ENCODE measurements around the gene METTL1.

The METTL1 gene

DNA sequence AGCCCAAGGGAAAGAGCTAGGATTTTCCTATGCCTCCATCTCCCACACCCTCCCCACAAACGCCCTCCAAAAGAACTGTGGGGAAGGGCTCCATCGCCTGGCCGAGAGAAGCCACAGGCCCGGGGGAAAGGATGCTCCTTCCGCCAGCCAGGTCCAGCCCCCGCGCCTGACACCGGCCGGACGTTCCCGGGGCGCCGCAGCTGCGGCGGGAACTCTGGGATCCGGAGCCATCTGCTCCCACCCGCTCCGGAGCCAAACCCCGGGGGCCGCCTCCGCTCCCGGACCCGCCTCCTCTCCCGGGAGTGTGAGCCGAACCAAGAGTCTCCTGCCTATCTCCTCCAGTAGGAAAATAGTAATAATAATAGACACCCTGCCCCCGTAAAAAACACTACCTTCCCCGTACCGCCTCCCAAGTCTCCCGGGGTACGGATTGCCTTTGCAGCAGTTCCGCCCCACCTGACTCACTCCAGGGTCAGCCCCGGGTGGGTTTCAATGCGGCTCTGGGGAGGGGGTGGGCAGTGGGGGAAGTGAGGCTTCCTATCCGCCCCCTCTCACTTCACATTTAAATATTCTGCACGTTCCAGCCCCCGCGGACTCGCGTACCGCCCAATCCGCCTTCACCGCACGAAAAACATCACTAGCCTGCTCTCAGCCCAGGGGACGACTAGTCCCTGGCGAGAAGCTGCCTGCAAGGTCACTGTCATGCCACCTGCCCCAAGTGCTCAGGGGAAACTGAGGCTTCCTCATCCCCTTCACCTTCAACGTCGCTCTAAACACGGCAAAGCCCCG lies 35.8 kb downstream of the METTL1 start:
- no peak for DNase-seq

DNA sequence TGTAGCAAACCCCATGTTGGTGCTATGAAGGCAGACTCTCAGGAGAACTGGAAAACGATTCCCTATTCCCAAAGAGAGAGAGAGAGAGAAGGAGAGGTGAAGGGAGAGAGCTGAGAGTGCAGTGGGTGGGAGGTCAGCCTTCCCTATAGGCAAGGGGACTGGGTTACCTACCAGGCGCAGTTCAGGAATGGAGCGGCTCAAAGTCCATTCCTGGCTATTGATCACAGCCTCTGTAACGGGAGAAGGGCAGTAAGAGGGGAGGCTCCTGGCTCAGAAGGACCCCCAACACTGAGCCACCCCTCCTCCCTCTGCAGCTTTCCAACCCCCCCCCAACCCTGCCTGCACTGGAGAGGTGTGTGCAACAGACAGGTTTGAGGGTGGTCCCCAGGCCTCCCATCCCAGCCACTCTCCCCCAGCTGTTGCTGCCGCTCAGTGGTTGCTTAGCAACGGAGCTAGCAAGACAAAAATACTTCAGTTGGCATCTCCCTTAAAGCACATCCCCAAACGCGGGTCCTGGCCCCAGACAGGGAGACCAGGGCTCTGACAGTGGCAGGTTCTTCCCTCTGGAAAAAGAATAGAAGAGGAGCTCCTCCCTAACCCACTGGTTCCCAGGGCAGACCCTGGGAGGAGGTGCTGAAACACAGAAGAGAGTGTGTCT lies 36.6 kb downstream of the METTL1 start:
- peak; percentile 15 for DNase-seq

DNA sequence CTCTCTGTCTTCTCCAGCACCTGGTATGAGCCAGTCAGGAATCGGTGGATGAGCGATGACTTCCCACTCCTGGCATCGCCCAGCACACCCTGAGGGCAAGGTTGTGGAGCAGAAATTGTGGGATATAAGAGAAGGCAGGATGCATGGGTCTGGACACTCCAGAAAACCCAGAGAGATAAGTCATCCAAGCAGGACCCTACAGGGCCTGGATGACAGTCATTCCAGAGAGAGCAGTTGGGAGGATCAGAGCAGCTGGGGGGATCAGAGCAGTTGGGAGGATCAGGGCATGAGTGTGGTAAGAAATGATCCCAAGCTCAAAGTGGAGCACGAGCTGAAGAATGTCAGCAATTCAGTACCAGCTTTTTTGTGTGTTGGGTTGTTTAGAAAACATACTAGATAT lies 37.3 kb downstream of the METTL1 start:
- no peak for DNase-seq

GRCh38 chr12:57733928-57734327 lies 38.0 kb downstream of the METTL1 start:
- no peak for DNase-seq

DNA sequence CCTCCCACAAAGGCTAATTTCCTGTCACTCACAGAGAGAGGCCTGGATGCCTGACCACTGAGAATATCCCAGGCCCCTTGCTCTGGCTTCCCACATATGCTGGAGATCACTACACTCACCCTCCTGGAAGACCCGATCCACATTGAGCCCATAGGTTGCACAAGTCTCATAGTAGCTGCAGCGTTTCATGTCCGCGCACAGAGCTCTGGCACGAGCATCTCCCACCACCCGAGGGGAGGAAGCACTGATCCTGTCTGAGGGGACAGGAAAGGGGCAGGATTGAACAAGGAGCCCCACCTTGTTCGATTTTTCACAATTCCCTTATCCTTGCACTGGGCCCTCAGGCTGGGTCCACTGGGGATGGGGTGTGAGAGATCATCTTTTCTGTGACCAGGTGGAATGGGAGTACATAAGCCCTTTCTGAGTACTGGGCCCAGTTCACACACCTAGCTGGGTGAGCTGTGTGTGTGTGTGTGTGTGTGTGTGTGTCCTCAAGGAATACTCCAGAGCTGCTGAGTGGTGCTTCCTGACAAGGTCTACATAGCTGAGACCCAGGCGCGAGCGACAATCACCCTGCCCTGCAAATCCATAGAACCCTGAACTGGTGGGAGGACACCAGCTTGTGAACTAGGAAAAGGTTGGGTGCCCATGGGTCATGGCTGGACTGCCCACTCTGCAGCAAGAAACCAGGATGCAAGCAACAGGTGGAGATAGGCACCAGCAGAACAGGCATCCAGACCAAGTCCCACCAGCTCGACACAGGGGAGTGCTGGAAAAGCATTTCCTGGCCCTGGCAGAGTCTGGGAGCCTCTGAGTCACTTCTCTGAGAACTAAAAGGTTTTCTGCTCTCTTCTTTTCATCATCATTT lies 38.9 kb downstream of the METTL1 start:
- no peak for DNase-seq

DNA sequence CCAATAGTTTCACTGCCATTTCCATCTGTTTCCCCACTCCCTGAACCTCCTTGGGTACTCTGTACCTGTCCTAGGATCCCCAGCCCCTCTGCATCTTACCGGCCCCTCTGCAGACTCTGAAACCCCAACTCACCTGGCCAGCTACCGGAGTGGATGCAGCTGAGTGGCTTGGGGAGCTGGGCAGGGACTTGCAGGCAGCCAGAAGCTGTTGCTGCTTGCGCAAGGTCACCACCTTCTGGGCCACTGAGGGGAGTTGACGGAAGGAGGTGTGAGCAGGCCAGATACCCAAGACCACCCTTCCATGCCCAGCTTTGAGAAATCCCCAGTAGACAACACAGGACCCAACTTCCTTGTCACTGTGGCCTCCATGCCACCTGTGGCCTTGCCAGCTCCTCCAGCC lies 39.6 kb downstream of the METTL1 start:
- no peak for DNase-seq

- DNase-seq: no peak
Measured at GRCh38 chr12:57731411-57732080, 40.4 kb downstream of the METTL1 start.

DNA sequence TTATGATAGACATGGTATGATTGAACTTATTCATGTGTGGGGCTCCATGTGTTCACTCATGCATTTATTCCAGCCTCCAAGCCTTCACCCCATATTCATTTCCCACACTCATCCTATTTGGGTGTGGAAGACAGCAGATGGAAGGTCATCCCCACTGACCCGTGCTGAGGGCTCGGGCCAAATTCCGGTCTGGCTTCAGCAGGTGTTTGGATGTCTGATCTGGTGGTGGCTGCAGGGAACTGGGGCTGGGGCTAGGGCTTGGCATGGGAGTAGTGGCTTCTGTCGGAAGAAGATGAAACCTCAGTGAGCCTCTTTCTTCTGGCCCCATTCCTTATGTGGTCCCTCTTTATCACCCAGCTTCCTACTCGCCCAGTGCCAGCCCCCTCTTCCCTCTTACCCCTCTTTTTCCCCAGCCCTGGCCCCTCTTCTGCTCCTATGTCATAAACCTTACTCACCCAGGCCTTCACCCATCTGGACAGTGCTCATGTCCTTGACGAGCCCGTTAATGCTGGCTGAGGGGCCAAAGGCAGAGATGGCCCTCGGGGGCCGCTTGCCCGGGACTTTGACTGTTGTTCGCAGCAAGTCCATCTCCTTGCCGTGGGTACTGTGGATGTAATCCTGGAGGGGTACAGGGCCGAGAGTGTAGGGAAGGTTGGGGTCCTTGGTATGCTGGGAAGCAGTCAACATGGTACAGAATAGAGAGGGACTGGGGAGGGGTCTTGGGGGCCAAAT lies 41.4 kb downstream of the METTL1 start:
- no peak for DNase-seq

GRCh38 chr12:57729321-57729844 lies 42.5 kb downstream of the METTL1 start:
- no peak for DNase-seq

DNA sequence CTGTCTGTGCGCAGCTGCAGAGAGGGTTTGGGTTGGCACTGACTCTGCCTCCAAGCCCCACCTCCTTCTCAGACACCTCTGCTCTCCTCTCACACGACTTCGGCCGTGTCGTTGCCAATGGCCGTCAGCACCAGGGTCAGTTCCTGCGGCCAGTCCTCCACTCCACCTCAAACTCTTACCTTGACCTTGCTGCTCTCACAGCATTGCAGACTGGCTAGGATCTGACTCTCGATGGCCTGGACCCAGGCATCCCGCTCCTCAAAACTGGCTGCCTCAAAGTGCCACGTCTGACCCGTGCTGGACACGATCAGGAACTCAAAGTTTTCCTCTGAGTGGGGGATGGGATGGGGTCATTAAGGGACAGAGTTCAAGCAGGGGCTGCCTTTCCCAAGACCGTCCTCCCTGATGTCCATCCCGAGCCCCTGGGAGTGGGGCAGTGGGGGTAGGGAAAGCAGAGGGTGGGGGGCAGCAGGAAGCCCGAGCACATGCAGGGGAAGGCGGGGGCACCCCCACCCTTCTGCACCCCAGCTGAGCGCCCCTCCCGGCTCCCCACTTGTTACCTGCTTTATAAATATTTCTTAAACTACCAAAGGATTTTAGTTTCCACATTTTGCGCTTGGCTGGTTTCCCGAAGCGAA lies 44.0 kb downstream of the METTL1 start:
- DNase-seq: no peak

DNA sequence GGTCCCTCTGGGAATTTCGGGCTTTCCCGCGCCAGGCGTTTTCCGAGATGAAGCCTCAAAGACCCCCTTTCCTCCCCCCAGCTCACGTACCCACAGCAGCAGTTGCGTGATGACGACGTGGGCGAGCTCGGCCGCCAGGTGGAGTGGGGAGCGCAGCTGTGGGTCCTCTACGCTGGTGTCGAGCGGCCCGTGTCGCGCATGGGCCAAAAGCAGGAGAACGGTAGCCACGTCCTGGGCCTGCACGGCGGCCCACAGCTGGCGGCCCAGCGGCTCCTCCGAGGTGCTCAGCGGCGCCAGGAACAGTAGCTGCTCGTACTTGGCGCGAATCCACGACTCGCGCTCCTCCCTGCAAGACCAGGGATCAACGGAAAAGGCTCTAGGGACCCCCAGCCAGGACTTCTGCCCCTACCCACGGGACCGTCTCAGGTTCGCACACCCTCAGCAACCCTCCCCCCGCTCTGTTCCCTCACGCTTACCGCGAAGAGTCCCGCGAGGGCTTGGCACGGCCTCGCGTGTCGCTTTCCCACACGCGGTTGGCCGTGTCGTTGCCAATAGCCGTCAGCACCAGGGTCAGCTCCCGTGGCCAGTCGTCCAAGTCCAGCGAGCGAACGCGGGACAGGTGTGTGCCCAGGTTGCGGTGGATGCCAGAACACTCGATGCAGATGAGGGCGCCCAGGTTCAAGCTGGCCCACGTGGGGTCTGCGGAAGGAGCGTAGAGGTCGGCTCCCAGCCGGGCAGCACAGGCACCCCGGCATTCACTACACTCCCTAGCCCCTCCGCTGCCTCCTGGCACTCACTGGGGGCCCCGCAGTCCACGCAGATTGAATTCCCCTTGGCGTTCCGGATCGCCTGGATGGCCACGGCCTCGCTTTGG lies 44.8 kb downstream of the METTL1 start:
- DNase-seq: no peak

DNA sequence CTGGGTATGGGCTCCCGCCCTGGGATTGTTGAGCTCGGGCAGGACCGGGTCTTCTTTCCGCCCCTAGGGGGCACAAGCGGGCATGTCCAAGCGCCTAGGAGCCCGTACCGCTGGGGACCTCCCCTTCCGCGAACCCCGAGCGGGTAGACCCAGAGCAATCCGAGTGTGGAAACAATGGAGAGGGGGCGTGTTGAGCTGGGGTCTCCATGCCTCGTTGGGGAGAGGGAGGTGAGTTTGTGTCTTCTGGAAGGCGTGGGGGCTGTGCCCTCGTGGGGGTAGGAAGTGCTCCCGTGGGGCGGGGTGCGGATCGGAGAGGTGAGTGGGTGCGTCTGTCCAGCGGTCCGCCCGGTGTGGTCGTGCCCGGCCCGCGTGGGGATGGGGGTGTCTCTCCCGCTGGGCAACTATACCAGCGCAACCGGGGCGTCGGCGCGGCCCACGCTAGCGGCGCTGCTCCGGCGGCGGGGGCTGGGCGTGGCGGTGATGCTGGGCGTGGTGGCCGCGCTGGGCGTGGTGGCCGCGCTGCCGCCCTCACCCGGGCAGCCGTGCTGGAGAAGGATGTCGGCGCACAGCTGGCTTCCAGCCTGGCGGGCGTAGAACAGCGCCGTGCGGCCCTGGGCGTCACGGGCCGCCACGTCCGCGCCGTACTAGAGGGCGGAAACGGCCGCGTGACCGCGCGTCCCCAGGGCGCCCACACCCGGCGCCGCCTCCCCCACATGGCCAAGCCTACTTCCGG lies 45.6 kb downstream of the METTL1 start:
- peak; percentile 54 for DNase-seq

DNA sequence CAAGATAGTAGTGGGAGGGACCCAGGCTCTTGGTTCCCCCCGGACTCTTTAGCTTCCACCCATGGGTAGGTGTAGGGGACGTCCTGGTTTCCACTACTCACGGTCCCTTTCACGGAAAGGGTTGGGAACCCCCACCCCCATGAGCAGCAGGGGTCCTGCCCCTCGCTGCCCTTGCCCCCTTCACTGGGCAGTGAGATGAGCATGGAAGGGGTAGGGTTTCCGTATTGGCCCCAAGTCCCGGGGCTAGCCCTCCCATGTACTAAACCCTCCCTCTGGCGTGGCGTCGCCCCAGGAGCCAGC lies 46.1 kb downstream of the METTL1 start:
- DNase-seq: no peak

DNA sequence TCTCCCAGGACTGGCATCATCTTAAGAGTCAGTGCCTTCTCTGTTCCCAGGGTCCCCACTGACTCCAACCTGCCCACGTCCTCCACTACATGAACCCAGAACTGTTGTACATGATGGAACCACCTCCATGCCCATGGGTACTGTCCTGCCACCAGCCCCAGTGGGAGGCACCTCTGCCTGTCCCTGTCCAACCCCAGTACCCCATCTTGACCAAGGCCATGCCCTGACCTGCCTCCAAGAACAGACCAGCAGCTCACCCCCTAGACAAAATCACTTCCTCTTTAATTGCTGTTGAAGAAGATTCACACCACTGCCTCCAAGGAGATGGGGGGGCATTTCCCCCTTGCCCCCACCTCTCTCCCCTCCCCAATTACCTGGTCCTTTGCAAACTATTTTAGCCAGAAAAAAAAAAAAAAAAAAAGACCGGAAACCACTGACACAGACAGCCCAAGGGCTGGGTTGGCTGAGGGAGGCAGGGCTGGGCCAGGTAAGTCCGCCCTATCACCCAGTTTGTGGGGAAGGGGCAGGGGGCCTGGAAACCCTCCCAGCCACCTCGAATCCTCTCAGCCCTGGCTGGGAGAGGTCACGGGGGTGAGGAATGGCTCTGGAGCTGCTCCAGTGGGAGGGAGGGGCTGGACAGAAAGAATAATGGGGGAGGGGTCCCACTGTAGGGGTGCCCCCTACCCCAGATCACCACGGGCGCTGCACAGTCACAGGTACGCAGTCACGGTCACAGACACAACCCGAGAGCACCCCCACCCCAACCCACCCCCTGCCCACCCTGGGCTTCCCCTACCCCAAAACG lies 46.8 kb downstream of the METTL1 start:
- no peak for DNase-seq

- no peak for DNase-seq
Measured at GRCh38 chr12:57724003-57724935, 47.6 kb downstream of the METTL1 start.

- DNase-seq: no peak
Measured at GRCh38 chr12:57723630-57723962, 48.3 kb downstream of the METTL1 start.

- DNase-seq: no peak
Measured at GRCh38 chr12:57722716-57723629, 48.9 kb downstream of the METTL1 start.
